Karpas-422 (cell line): ENCODE results near the gene UBE2Q2. TPM values are rescaled to one million over a fixed set of nuclear protein-coding genes. Genes with fewer than 3 reads are reported as not detected.

Experiments
- DNase-seq: peaks from one replicate; pipeline ENCODE4 v3.0.0-alpha.2; 2015
- H2AFZ ChIP-seq: fragments of 200-600 bp; sonication (generic); 2 replicates; pipeline ENCODE4 v1.6.1; 2014; ENCODE audit warnings: antibody characterized with exemption, low read length, mixed read lengths
- H3K27ac ChIP-seq: fragments of 200-600 bp; sonication (generic); 2 replicates; pipeline ENCODE4 v1.5.1; 2014; ENCODE audit warnings: mild to moderate bottlenecking, low read length, moderate library complexity
- H3K27me3 ChIP-seq: fragments of 200-600 bp; sonication (generic); 2 replicates; pipeline ENCODE4 v1.6.1; 2014; ENCODE audit warnings: low read length, mixed read lengths
- H3K36me3 ChIP-seq: fragments of 200-600 bp; sonication (generic); 2 replicates; pipeline ENCODE4 v1.6.1; 2014; ENCODE audit warnings: low read length, mixed read lengths; ENCODE audit not compliant: insufficient read depth
- H3K4me1 ChIP-seq: fragments of 200-600 bp; sonication (generic); 2 replicates; pipeline ENCODE4 v1.6.1; 2014; ENCODE audit warnings: mild to moderate bottlenecking, low read length, mixed read lengths
- H3K4me2 ChIP-seq: fragments of 200-600 bp; sonication (generic); 2 replicates; pipeline ENCODE4 v1.6.1; 2014; ENCODE audit warnings: low read length, low read depth, mild to moderate bottlenecking; ENCODE audit not compliant: poor library complexity, severe bottlenecking
- H3K4me3 ChIP-seq: fragments of 200-600 bp; sonication (generic); 2 replicates; pipeline ENCODE4 v1.5.1; 2014; ENCODE audit warnings: mild to moderate bottlenecking, antibody characterized with exemption, low read length, mixed read lengths
- H3K79me2 ChIP-seq: fragments of 200-600 bp; sonication (generic); 2 replicates; pipeline ENCODE4 v1.6.1; 2014; ENCODE audit warnings: mild to moderate bottlenecking, low read length, mixed read lengths
- H3K9ac ChIP-seq: fragments of 200-600 bp; sonication (generic); 2 replicates; pipeline ENCODE4 v1.6.0; 2014; ENCODE audit warnings: low read length
- H3K9me2 ChIP-seq: fragments of 200-600 bp; sonication (generic), shearing (Covaris generic); replicated peaks from 2 replicates; pipeline ENCODE4 v1.6.0; 2014; ENCODE audit warnings: mild to moderate bottlenecking, low read length, moderate library complexity; ENCODE audit not compliant: insufficient read depth
- H3K9me3 ChIP-seq: fragments of 300-700, 200-600 bp; sonication (generic); 2 replicates; pipeline ENCODE4 v1.6.1; 2014; ENCODE audit warnings: low read length, mixed read lengths
- H4K20me1 ChIP-seq: fragments of 200-600 bp; sonication (generic); 2 replicates; pipeline ENCODE4 v1.6.1; 2014; ENCODE audit warnings: mild to moderate bottlenecking, antibody characterized with exemption, low read length, low read depth; ENCODE audit not compliant: insufficient read depth
- total RNA-seq: library from RNA; depleted of rRNA; stranded (reverse); fragments of >200 nt; shearing (Covaris generic); gene quantifications from 2 replicates; pipeline ENCODE4 v1.2.3, GENCODE V29; 2014; ENCODE audit warnings: low replicate concordance

UBE2Q2 gene
- total RNA-seq, 1 experiment from 2014 or later, result 36.3 TPM

DNA sequence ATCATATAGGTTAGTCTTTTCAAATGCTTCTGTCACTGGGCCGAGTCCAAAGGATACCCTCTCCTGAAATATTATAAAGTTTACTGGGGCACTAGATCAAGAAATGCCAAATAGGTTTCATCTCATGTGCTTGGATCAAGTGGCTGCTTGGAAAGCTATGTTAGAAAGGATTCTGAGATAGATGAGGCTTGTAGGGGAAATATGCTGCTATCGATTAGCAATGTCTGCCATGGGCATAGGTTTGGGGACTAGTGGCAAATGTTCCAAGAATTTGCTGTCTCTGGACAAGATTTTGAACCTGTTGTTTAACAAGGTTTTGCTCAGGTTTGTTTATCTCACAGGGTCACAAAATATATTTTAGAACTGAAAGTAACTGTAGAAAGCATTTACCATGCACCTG is 23.0 kb upstream of the UBE2Q2 start:
- Histone ChIP-seq H3K27ac (no peak overlapping the region), H2AFZ (no peak overlapping the region), H3K9me3 (no peaks in the 10 kb centered on the region), H3K9me2 (no peaks in the 10 kb centered on the region), H4K20me1 (no peaks in the 10 kb centered on the region), H3K79me2 (no peaks in the 10 kb centered on the region), H3K9ac (no peak overlapping the region), H3K36me3 (no peaks in the 10 kb centered on the region), H3K4me1 (peaks cover 3% of the 10 kb centered on the region; the same call in 1 of the 2 replicates), H3K4me3 (no peak overlapping the region), H3K4me2 (no peak overlapping the region), H3K27me3 (no peaks in the 10 kb centered on the region)
- DNase-seq, result no peak

- H3K79me2 ChIP-seq, result no peaks in the 10 kb centered on the region
- no peak for DNase-seq
- H3K9me2 ChIP-seq, result no peaks in the 10 kb centered on the region
- H4K20me1 ChIP-seq, result no peaks in the 10 kb centered on the region
- H3K9me3 ChIP-seq, result no peaks in the 10 kb centered on the region
- no peak overlapping the region for H2AFZ ChIP-seq
- no peak overlapping the region for H3K4me2 ChIP-seq
- H3K27ac ChIP-seq, result no peak overlapping the region
- H3K9ac ChIP-seq, result no peak overlapping the region
- peaks cover 3% of the 10 kb centered on the region; the same call in 1 of the 2 replicates for H3K4me1 ChIP-seq
- H3K27me3 ChIP-seq, result no peaks in the 10 kb centered on the region
- H3K4me3 ChIP-seq, result no peak overlapping the region
- no peaks in the 10 kb centered on the region for H3K36me3 ChIP-seq
Measured at GRCh38 chr15:75821786-75822345, 21.4 kb upstream of the UBE2Q2 start.

- no peaks in the 10 kb centered on the region for H4K20me1 ChIP-seq
Measured at GRCh38 chr15:75822685-75823278, 20.5 kb upstream of the UBE2Q2 start.

GRCh38 chr15:75823860-75824613 is 19.2 kb upstream of the UBE2Q2 start:
- no peak overlapping the region for H3K9ac ChIP-seq
- H3K79me2 ChIP-seq, result no peaks in the 10 kb centered on the region
- H3K9me3 ChIP-seq, result no peaks in the 10 kb centered on the region
- H3K36me3 ChIP-seq, result no peaks in the 10 kb centered on the region
- no peak overlapping the region for H2AFZ ChIP-seq
- H3K4me1 ChIP-seq, result peaks cover 4% of the 10 kb centered on the region
- no peaks in the 10 kb centered on the region for H4K20me1 ChIP-seq
- no peak overlapping the region for H3K27ac ChIP-seq
- H3K27me3 ChIP-seq, result no peaks in the 10 kb centered on the region
- no peak overlapping the region for H3K4me2 ChIP-seq
- no peak overlapping the region for H3K4me3 ChIP-seq
- no peaks in the 10 kb centered on the region for H3K9me2 ChIP-seq
- DNase-seq, result no peak

More at GRCh38 chr15:75822685-75823278, 20.5 kb upstream of the UBE2Q2 start:
- Histone ChIP-seq H3K4me2 (no peak overlapping the region), H3K4me3 (no peak overlapping the region), H2AFZ (no peak overlapping the region), H3K36me3 (no peaks in the 10 kb centered on the region), H3K27ac (no peak overlapping the region), H3K79me2 (no peaks in the 10 kb centered on the region), H3K9ac (no peak overlapping the region), H3K9me2 (no peaks in the 10 kb centered on the region), H3K9me3 (no peaks in the 10 kb centered on the region), H3K4me1 (no peaks in the 10 kb centered on the region), H3K27me3 (no peaks in the 10 kb centered on the region)
- no peak for DNase-seq

GRCh38 chr15:75827691-75828090 is 15.6 kb upstream of the UBE2Q2 start:
- Histone ChIP-seq H3K4me3 (no peak overlapping the region), H3K9me2 (no peaks in the 10 kb centered on the region), H3K4me1 (peaks cover 6% of the 10 kb centered on the region), H3K79me2 (no peaks in the 10 kb centered on the region), H3K9me3 (no peaks in the 10 kb centered on the region), H3K9ac (no peak overlapping the region), H3K4me2 (no peak overlapping the region), H4K20me1 (no peaks in the 10 kb centered on the region), H2AFZ (no peak overlapping the region), H3K36me3 (no peaks in the 10 kb centered on the region), H3K27me3 (no peaks in the 10 kb centered on the region), H3K27ac (no peak overlapping the region)
- no peak for DNase-seq

DNA sequence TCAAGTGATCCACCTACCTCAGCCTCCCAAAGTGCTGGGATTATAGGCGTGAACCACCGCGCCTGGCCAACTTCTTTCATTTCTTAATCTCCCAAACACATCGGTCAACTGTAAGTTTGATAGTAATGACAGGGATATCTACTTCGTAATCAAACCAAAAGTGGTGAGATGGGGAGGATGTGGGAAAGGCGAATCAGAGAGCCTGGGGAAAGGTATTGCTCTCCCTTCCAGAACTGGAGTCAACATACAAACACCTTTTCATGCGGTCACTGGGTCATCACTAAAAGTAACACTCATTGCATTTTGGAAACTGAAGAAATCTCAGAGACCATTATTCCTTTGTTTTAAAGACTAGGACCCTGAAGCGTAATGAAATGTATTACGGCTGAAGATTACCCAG is 14.8 kb upstream of the UBE2Q2 start:
- H3K9me3 ChIP-seq, result no peaks in the 10 kb centered on the region
- H3K4me3 ChIP-seq, result no peak overlapping the region
- no peaks in the 10 kb centered on the region for H4K20me1 ChIP-seq
- no peaks in the 10 kb centered on the region for H3K36me3 ChIP-seq
- peaks cover 6% of the 10 kb centered on the region for H3K4me1 ChIP-seq
- H3K9me2 ChIP-seq, result no peaks in the 10 kb centered on the region
- no peak for DNase-seq
- H3K27ac ChIP-seq, result no peak overlapping the region
- H3K9ac ChIP-seq, result no peak overlapping the region
- H3K79me2 ChIP-seq, result no peaks in the 10 kb centered on the region
- H2AFZ ChIP-seq, result no peak overlapping the region
- no peaks in the 10 kb centered on the region for H3K27me3 ChIP-seq
- H3K4me2 ChIP-seq, result no peak overlapping the region

GRCh38 chr15:75830910-75831805 is 12.1 kb upstream of the UBE2Q2 start:
- Histone ChIP-seq H3K9ac (no peak overlapping the region), H3K27ac (no peak overlapping the region), H3K9me2 (no peaks in the 10 kb centered on the region), H3K4me2 (no peak overlapping the region), H3K4me3 (no peak overlapping the region), H4K20me1 (no peaks in the 10 kb centered on the region), H3K4me1 (peaks cover 8% of the 10 kb centered on the region), H3K27me3 (no peaks in the 10 kb centered on the region), H3K79me2 (no peaks in the 10 kb centered on the region), H3K36me3 (no peaks in the 10 kb centered on the region), H3K9me3 (no peaks in the 10 kb centered on the region), H2AFZ (no peak overlapping the region)
- no peak for DNase-seq

DNA sequence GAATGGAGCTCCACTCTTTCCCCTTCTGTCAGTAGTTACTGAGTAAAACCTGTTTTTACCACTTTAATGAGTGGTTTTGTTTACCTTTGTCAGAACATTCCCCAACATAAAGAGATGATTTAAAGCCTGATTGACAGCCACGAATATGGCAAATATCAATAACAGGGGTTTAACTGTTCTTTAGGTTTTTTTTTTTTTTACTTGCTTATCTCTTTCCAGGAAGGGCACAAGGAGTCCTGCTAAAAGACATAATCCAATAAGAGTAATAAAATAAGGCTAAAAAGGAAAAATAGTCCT is 11.5 kb upstream of the UBE2Q2 start:
- Histone ChIP-seq H3K9ac (no peak overlapping the region), H3K27me3 (no peaks in the 10 kb centered on the region), H2AFZ (no peak overlapping the region), H4K20me1 (no peaks in the 10 kb centered on the region), H3K4me2 (no peak overlapping the region), H3K4me1 (peaks cover 9% of the 10 kb centered on the region), H3K9me2 (no peaks in the 10 kb centered on the region), H3K27ac (no peak overlapping the region), H3K9me3 (no peaks in the 10 kb centered on the region), H3K4me3 (no peak overlapping the region), H3K79me2 (no peaks in the 10 kb centered on the region), H3K36me3 (no peaks in the 10 kb centered on the region)
- DNase-seq, result no peak
